Gastroesophageal sphincter (tissue), 3 donors: ENCODE results near the gene SSH2.

Experiments
- CTCF ChIP-seq, 4 experiments: fragments of 200-600 bp in 2 of 4; fragments of 450-650 bp in 2 of 4; sonication (generic) in 1 of 4; IDR thresholded peaks; one replicate each; pipeline ENCODE4 v1.5.1; 2017 to 2019; ENCODE audit warnings: antibody characterized with exemption in 4 of 4, mild to moderate bottlenecking in 2 of 4, moderate library complexity in 2 of 4
- EP300 ChIP-seq: sonication (generic); formaldehyde crosslinking; IDR thresholded peaks from one replicate; pipeline ENCODE4 v1.6.1; 2017; ENCODE audit warnings: antibody characterized with exemption, mild to moderate bottlenecking
- POLR2A ChIP-seq, 2 donors: fragments of 450-650 bp; IDR thresholded peaks; one replicate each; pipeline ENCODE4 v1.6.1; 2017; ENCODE audit warnings: antibody characterized with exemption in 2 of 2, mild to moderate bottlenecking in 2 of 2, moderate library complexity in 1 of 2

GRCh38 chr17:29909236-29910003, 20.6 kb downstream of the SSH2 start:
- no peak for TF ChIP-seq CTCF (IDR thresholded peaks at IDR 0.05)
- no peak for TF ChIP-seq EP300
- no peak for TF ChIP-seq POLR2A (IDR thresholded peaks at IDR 0.05)
